ENCODE data around the gene ADCY7.

ADCY7 gene

GRCh38 chr16:50334106-50334975 is 68.0 kb downstream of the ADCY7 start:
- DNase-seq (ENCODE audit: low spot score) (no peak), ATAC-seq (ENCODE audit: low read depth) (no peak)
- no peak for TF ChIP-seq CTCF (IDR thresholded peaks at IDR 0.05; ENCODE audit: poor library complexity, severe bottlenecking)
- H3K4me3 ChIP-seq (ENCODE audit: severe bottlenecking): no peak overlapping the region
- H3K36me3 ChIP-seq (ENCODE audit: low read depth): peaks cover 79% of the 10 kb centered on the region
- H3K4me1 ChIP-seq (ENCODE audit: insufficient read depth, poor library complexity, severe bottlenecking): no peaks in the 10 kb centered on the region
- no peaks in the 10 kb centered on the region for H3K27me3 ChIP-seq (ENCODE audit: insufficient read depth, poor library complexity, severe bottlenecking)
- H3K27ac ChIP-seq (ENCODE audit: poor library complexity, severe bottlenecking): no peak overlapping the region
- no peaks in the 10 kb centered on the region for H3K9me3 ChIP-seq (ENCODE audit: severe bottlenecking)

- no peak overlapping the region for H3K27ac ChIP-seq (ENCODE audit: poor library complexity, severe bottlenecking)
- peaks cover 82% of the 10 kb centered on the region for H3K36me3 ChIP-seq (ENCODE audit: low read depth)
- H3K4me3 ChIP-seq (ENCODE audit: severe bottlenecking): no peak overlapping the region
- ATAC-seq (ENCODE audit: low read depth) (no peak), DNase-seq (ENCODE audit: low spot score) (no peak)
- TF ChIP-seq CTCF (IDR thresholded peaks at IDR 0.05; ENCODE audit: poor library complexity, severe bottlenecking): no peak
- no peaks in the 10 kb centered on the region for H3K27me3 ChIP-seq (ENCODE audit: insufficient read depth, poor library complexity, severe bottlenecking)
- no peaks in the 10 kb centered on the region for H3K4me1 ChIP-seq (ENCODE audit: insufficient read depth, poor library complexity, severe bottlenecking)
- no peaks in the 10 kb centered on the region for H3K9me3 ChIP-seq (ENCODE audit: severe bottlenecking)
Observed at GRCh38 chr16:50335196-50335958, 69.0 kb downstream of the ADCY7 start.

DNA sequence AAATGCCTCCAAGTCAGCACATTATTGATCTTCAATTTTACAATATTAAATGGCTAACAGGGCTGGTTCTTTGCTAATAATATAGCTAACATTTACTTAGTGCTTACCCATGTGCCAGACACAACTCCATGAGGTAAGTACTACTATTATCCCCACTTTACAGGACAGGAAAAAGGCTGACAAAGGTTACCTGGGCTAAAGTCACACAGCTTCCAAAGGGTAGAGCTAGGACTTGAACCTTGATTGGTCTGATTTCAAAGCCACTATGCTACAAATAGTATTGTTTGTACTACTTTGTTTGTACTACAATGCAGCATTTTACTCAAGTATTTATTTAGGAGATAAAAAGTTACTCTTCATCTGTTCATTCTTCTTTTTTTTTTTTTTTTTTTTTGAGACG is 70.5 kb downstream of the ADCY7 start:
- no peaks in the 10 kb centered on the region for H3K9me3 ChIP-seq (ENCODE audit: severe bottlenecking)
- DNase-seq (ENCODE audit: low spot score): no peak
- ATAC-seq (ENCODE audit: low read depth): no peak
- H3K4me3 ChIP-seq (ENCODE audit: severe bottlenecking): no peak overlapping the region
- no peak for TF ChIP-seq CTCF (IDR thresholded peaks at IDR 0.05; ENCODE audit: poor library complexity, severe bottlenecking)
- H3K36me3 ChIP-seq (ENCODE audit: low read depth): peaks cover 81% of the 10 kb centered on the region
- H3K4me1 ChIP-seq (ENCODE audit: insufficient read depth, poor library complexity, severe bottlenecking): no peaks in the 10 kb centered on the region
- no peaks in the 10 kb centered on the region for H3K27me3 ChIP-seq (ENCODE audit: insufficient read depth, poor library complexity, severe bottlenecking)
- no peak overlapping the region for H3K27ac ChIP-seq (ENCODE audit: poor library complexity, severe bottlenecking)

GRCh38 chr16:50338371-50339231 is 72.2 kb downstream of the ADCY7 start:
- Histone ChIP-seq H3K9me3 (ENCODE audit: severe bottlenecking) (no peaks in the 10 kb centered on the region), H3K36me3 (ENCODE audit: low read depth) (peaks cover 81% of the 10 kb centered on the region), H3K27ac (ENCODE audit: poor library complexity, severe bottlenecking) (no peak overlapping the region), H3K27me3 (ENCODE audit: insufficient read depth, poor library complexity, severe bottlenecking) (no peaks in the 10 kb centered on the region), H3K4me1 (ENCODE audit: insufficient read depth, poor library complexity, severe bottlenecking) (no peaks in the 10 kb centered on the region), H3K4me3 (ENCODE audit: severe bottlenecking) (no peak overlapping the region)
- ATAC-seq (ENCODE audit: low read depth): no peak
- TF ChIP-seq CTCF (IDR thresholded peaks at IDR 0.05; ENCODE audit: poor library complexity, severe bottlenecking): no peak
- DNase-seq (ENCODE audit: low spot score): no peak

Measured in RWPE2 (cell line).